B cell (primary cell): Measurements from ENCODE around the gene RNF224. TPM values are rescaled to one million over a fixed set of nuclear protein-coding genes. Genes with fewer than 3 reads are reported as not detected.
A peak's percentile ranks its signal among the peaks of the same experiment; 100 is the strongest.

Source experiments
- ATAC-seq: fragments of 200-7000 bp; cut with Tn5 transposase; one replicate; pipeline ENCODE4 v1.10.0; 2021; ENCODE audit warnings: low read depth, mild to moderate bottlenecking, moderate number of reproducible peaks, moderate library complexity
- CTCF ChIA-PET: fragments of 350-600 bp; sonication (Branson Sonifier 250); formaldehyde crosslinking; loops from one replicate; lab custom pipeline; 2021; ENCODE audit warnings: antibody characterized with exemption, inconsistent platforms; lab: Charles Lee
- POLR2A ChIA-PET: fragments of 350-600 bp; sonication (Branson Sonifier 250); formaldehyde crosslinking; loops from one replicate; lab custom pipeline; 2021; ENCODE audit warnings: antibody characterized with exemption; lab: Charles Lee
- DNase-seq: peaks from one replicate; pipeline ENCODE4 v3.0.0; 2013
- H2AFZ ChIP-seq: 2 replicates; pipeline ENCODE4 v1.6.1; 2012; ENCODE audit warnings: mild to moderate bottlenecking, low read depth, low read length; ENCODE audit not compliant: insufficient read depth, poor library complexity, severe bottlenecking
- H3K27ac ChIP-seq, 2 donors: 1 replicate in 1 of 2; 2 replicates in 1 of 2; pipeline ENCODE4 v1.5.1; 2012 to 2013; ENCODE audit warnings: low read length in 2 of 2, mild to moderate bottlenecking in 2 of 2, moderate library complexity in 1 of 2
- H3K27me3 ChIP-seq, 4 experiments: fragments of 200-600 bp in 1 of 4; sonication (generic) in 1 of 4; replicated peaks in 1 of 4; 1 replicate in 2 of 4; 2 replicates in 2 of 4; pipeline versions ENCODE4 v1.6.1 to v1.7.0; 2013 to 2016; ENCODE audit warnings: low read length in 3 of 4, mild to moderate bottlenecking in 2 of 4, mixed read lengths in 1 of 4, moderate library complexity in 1 of 4; ENCODE audit not compliant: insufficient read depth in 4 of 4, control insufficient read depth in 3 of 4; ENCODE audit errors: control extremely low read depth in 1 of 4
- H3K36me3 ChIP-seq, 2 experiments: replicated peaks in 1 of 2; 1 replicate in 1 of 2; 2 replicates in 1 of 2; pipeline versions ENCODE4 v1.6.1 to v1.7.1; 2013; ENCODE audit warnings: low read length in 1 of 2; ENCODE audit not compliant: insufficient read depth in 2 of 2, control insufficient read depth in 1 of 2; ENCODE audit errors: control extremely low read depth in 1 of 2, extremely low read depth in 1 of 2
- H3K4me1 ChIP-seq, 2 donors: fragments of 200-600 bp in 1 of 2; sonication (generic) in 1 of 2; 1 replicate in 1 of 2; 2 replicates in 1 of 2; pipeline versions ENCODE4 v1.5.1 to v1.6.1; 2013 to 2017; ENCODE audit warnings: low read length in 2 of 2; ENCODE audit not compliant: control insufficient read depth in 2 of 2, insufficient read depth in 2 of 2
- H3K4me2 ChIP-seq: replicated peaks from 2 replicates; pipeline ENCODE3; 2012; ENCODE audit warnings: mild to moderate bottlenecking, low read depth, low read length; ENCODE audit not compliant: poor library complexity, severe bottlenecking
- H3K4me3 ChIP-seq, 5 experiments: fragments of 200-600 bp in 1 of 5; sonication (generic) in 1 of 5; 1 replicate in 3 of 5; 2 replicates in 2 of 5; pipeline versions ENCODE4 v1.5.1 to v1.7.0; 2011 to 2016; ENCODE audit warnings: low read length in 4 of 5, mild to moderate bottlenecking in 4 of 5, low read depth in 2 of 5, control low read depth in 1 of 5, moderate library complexity in 1 of 5; ENCODE audit not compliant: insufficient read depth in 1 of 5; ENCODE audit errors: control extremely low read depth in 1 of 5, extremely low read depth in 1 of 5
- H3K79me2 ChIP-seq: fragments of 200-600 bp; sonication (generic); one replicate; pipeline ENCODE4 v1.6.0; 2016; ENCODE audit warnings: low read length; ENCODE audit not compliant: control insufficient read depth, insufficient read depth
- H3K9ac ChIP-seq: fragments of 200-600 bp; sonication (generic); 2 replicates; pipeline ENCODE4 v1.6.1; 2017; ENCODE audit warnings: mild to moderate bottlenecking, low read length, moderate library complexity
- H3K9me3 ChIP-seq, 3 donors: one replicate each; pipeline versions ENCODE4 v1.6.1 to v1.7.1; 2013; ENCODE audit warnings: low read length in 2 of 3; ENCODE audit not compliant: control insufficient read depth in 2 of 3, insufficient read depth in 1 of 3; ENCODE audit errors: control extremely low read depth in 1 of 3
- H4K20me1 ChIP-seq: 2 replicates; pipeline ENCODE4 v1.6.0; 2012; ENCODE audit warnings: mild to moderate bottlenecking, low read length; ENCODE audit not compliant: insufficient read depth, control insufficient read depth, poor library complexity, severe bottlenecking
- H3K27ac Mint-ChIP-seq: one replicate; pipeline ENCODE4 v1.8.0; 2021; ENCODE audit warnings: mixed read lengths
- H3K27me3 Mint-ChIP-seq: one replicate; pipeline ENCODE4 v1.8.0; 2021; ENCODE audit warnings: mixed read lengths
- H3K4me1 Mint-ChIP-seq: one replicate; pipeline ENCODE4 v1.8.0; 2021; ENCODE audit warnings: mixed read lengths
- H3K4me3 Mint-ChIP-seq: one replicate; pipeline ENCODE4 v1.8.0; 2021; ENCODE audit warnings: mixed read lengths
- H3K9me3 Mint-ChIP-seq: one replicate; pipeline ENCODE4 v1.8.0; 2022; ENCODE audit warnings: mixed read lengths; ENCODE audit not compliant: insufficient read depth
- CTCF ChIP-seq: fragments of 200-600 bp; IDR thresholded peaks from one replicate; pipeline ENCODE4 v1.8.0; 2022; ENCODE audit warnings: antibody characterized with exemption, mild to moderate bottlenecking
- EZH2 ChIP-seq: IDR thresholded peaks from 2 replicates; pipeline ENCODE4 v1.6.1; 2012; ENCODE audit warnings: borderline replicate concordance, low read depth, mild to moderate bottlenecking, moderate library complexity, low read length; ENCODE audit not compliant: insufficient read depth, poor library complexity, severe bottlenecking
- WGBS: methylation state at CpG from one replicate; pipeline ENCODE4 v1.1.5; 2013; ENCODE audit warnings: missing lambda C conversion rate; ENCODE audit not compliant: insufficient coverage; 5-methylcytosine and 5-hydroxymethylcytosine counted together
- intact Hi-C: fragments of 100-400 bp; cut with micrococcal nuclease; formaldehyde crosslinking; loops from one replicate; pipeline ENCODE4 v1.10.0; 2022
- polyA plus RNA-seq: library from polyadenylated mRNA; depleted of rRNA; stranded (reverse); fragments of >200 nt; gene quantifications from 2 replicates; pipeline ENCODE4 v1.2.3, GENCODE V29; 2012
- total RNA-seq, 2 donors: library from RNA; stranded (reverse); fragments of 120-200 nt in 1 of 2; gene quantifications; 1 replicate in 1 of 2; 2 replicates in 1 of 2; pipeline versions ENCODE4 v1.2.3 to v1.2.4, GENCODE V29; 2013 to 2022

Gene RNF224
- total and polyA plus RNA-seq, 2 donors (not counting 1 experiment from before 2014, with no cell fraction given): not detected

DNA sequence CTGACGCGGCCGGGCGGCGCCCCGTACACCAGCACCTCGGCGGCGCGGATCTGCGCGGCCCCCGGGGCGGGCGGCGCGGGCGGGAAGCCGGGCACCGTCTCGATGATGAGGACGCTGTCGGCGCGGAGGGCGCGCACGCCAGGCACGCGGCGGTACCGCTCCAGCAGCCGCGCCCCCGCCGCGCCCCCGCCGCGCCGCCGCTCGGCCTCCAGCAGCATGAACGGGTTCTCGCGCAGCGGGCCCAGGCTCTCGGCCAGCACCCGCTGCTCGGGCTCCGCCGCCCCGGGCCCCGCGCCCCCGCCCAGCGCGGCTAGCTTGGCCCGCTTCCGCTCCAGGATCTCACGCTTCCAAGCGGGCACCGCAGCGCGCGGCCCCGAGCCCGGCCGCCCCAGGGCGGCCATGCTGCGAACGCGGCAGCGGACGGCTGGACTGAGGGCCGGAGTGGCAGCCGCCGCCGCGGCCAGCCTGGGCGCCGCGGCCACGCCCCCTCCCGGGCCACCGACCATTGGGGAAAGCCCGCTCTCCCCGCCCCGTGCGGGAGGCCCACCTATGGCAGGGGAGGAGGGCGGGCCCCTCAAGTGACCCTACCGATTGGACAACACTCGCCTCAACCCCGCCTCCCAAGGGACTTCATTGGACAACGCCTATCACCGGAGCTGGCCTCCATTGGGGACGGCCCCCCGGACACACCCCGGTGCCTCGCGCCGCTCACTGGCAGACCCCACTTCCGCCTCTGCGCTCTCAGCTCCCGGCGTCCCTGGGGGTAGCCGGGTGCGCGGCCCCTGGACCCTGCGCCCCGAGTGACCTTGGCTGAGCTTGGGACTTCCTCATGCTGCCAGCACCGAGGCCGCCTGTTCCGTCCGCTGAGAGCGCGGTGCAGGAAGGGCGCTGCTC, 26.7 kb upstream of the RNF224 start, which contains the start of gene TPRN:
Gene TPRN (minus strand): TSS at position 431 of the 894 bp plus-strand sequence. CDS start 30 bp downstream, at position 401.
- Mint-ChIP-seq H3K27me3 (no peaks in the 10 kb centered on the region), H3K4me3 (peak within 1 kb of the TSS; percentile 88), H3K27ac (peak within 1 kb of the TSS; percentile 90), H3K9me3 (no peaks in the 10 kb centered on the region), H3K4me1 (peaks cover 29% of the 10 kb centered on the region)
- peak within 1 kb of the TSS; percentile 78 to 89 for H3K27ac ChIP-seq
- H2AFZ ChIP-seq: peak within 1 kb of the TSS; percentile 85
- intact Hi-C loops: loop anchor here (1.0 to 10.0 kb wide), 8 partner anchors 12 to 316 kb away; partner anchors contain the start of genes ANAPC2, NELFB, SAPCD2 and SSNA1
- H3K9me3 ChIP-seq: no peaks in the 10 kb centered on the region
- peaks cover 79% of the 10 kb centered on the region for H3K79me2 ChIP-seq
- ChIA-PET CTCF (interaction anchor here (0.7 to 3.3 kb wide), 6 partner anchors 12 to 394 kb away, joined by 3 to 13 read pairs (median 4); partner anchors contain the start of genes ANAPC2 and SSNA1), POLR2A (interaction anchor here (0.6 to 2.0 kb wide), 9 partner anchors 11 to 154 kb away, joined by 3 to 15 read pairs (median 5); partner anchors contain the start of gene TUBB4B)
- peaks cover 0 to 5% of the 10 kb centered on the region in 2 experiments for H3K36me3 ChIP-seq
- H3K9ac ChIP-seq: peak within 1 kb of the TSS; percentile 81
- TF ChIP-seq EZH2 (no peak), CTCF (no peak)
- peak within 1 kb of the TSS; percentile 12 to 80 (median 75) for H3K4me3 ChIP-seq
- peaks cover 0 to 6% (median 0%) of the 10 kb centered on the region in 4 experiments for H3K27me3 ChIP-seq
- peaks cover 31 to 41% of the 10 kb centered on the region in 2 donors for H3K4me1 ChIP-seq
- ATAC-seq (peak; percentile 95), DNase-seq (peak; percentile 99)
- under 1% methylated on average over 118 of the region's 118 CpGs for WGBS
- peaks cover 45% of the 10 kb centered on the region for H4K20me1 ChIP-seq
- H3K4me2 ChIP-seq: peak within 1 kb of the TSS; percentile 96
